ENCODE results near the gene MYPOP.
"Not testable (repeated sequence)": the region's sequence is repeated elsewhere in the genome, so short reads cannot be mapped to it uniquely, and the experiment has no call there.

The MYPOP gene

DNA sequence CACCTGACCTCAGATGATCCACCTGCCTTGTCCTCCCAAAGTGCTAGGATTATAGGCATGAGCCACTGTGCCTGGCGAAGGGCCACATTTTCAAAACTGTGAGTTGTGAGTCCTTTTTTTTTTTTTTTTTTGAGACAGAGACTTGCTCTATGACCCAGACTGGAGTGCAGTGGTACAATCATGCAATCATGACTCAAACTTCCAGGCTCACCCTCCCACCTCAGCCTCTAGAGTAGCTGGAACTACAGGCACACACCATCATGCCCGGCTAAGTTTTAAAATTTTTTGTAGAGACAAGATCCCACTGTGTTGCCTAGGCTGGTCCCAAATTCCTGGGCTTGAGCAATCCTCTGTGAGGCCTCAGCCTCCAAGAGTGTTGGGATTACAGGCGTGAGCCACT, 3.8 kb upstream of the MYPOP start:
- Histone ChIP-seq H2AFZ (ENCODE audit: low read length, unreplicated experiment) (no peak overlapping the region), H3K4me3 (ENCODE audit: low read depth, low read length) (no peak overlapping the region), H3K27me3 (ENCODE audit: insufficient read depth, low read length) (no peaks in the 10 kb centered on the region), H3K27ac (ENCODE audit: low read depth, low read length) (no peak overlapping the region), H3K4me1 (ENCODE audit: control insufficient read depth, insufficient read depth, low read length, unreplicated experiment) (peaks cover 3% of the 10 kb centered on the region), H3K36me3 (ENCODE audit: insufficient read depth, low read length) (no peaks in the 10 kb centered on the region), H3K79me2 (ENCODE audit: control insufficient read depth, insufficient read depth, low read length, unreplicated experiment) (no peaks in the 10 kb centered on the region)

DNA sequence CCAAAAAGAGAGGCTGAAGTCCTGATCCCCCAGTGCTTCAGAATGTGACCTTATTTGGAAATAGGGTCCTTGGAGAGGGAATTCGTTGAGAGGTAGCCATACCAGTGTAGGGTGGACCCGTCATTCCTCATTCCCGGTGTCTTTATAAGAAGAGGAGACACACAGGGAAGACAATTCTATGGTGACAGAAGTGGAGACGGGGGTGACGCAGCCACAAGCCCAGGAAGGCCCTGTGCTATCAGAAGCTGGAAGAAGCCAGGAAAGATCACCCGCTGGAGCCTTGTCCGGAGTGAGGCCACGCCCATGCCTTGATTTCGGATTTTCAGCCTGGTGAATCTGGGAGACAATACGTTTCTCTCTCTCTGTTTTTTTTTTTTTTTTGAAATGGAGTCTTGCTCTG, 2.6 kb upstream of the MYPOP start:
- Histone ChIP-seq H2AFZ (ENCODE audit: low read length, unreplicated experiment) (no peak overlapping the region), H3K4me1 (ENCODE audit: control insufficient read depth, insufficient read depth, low read length, unreplicated experiment) (peaks cover 3% of the 10 kb centered on the region), H3K27me3 (ENCODE audit: insufficient read depth, low read length) (no peaks in the 10 kb centered on the region), H3K4me3 (ENCODE audit: low read depth, low read length) (no peak overlapping the region), H3K36me3 (ENCODE audit: insufficient read depth, low read length) (no peaks in the 10 kb centered on the region), H3K27ac (ENCODE audit: low read depth, low read length) (no peak overlapping the region), H3K79me2 (ENCODE audit: control insufficient read depth, insufficient read depth, low read length, unreplicated experiment) (no peaks in the 10 kb centered on the region)

DNA sequence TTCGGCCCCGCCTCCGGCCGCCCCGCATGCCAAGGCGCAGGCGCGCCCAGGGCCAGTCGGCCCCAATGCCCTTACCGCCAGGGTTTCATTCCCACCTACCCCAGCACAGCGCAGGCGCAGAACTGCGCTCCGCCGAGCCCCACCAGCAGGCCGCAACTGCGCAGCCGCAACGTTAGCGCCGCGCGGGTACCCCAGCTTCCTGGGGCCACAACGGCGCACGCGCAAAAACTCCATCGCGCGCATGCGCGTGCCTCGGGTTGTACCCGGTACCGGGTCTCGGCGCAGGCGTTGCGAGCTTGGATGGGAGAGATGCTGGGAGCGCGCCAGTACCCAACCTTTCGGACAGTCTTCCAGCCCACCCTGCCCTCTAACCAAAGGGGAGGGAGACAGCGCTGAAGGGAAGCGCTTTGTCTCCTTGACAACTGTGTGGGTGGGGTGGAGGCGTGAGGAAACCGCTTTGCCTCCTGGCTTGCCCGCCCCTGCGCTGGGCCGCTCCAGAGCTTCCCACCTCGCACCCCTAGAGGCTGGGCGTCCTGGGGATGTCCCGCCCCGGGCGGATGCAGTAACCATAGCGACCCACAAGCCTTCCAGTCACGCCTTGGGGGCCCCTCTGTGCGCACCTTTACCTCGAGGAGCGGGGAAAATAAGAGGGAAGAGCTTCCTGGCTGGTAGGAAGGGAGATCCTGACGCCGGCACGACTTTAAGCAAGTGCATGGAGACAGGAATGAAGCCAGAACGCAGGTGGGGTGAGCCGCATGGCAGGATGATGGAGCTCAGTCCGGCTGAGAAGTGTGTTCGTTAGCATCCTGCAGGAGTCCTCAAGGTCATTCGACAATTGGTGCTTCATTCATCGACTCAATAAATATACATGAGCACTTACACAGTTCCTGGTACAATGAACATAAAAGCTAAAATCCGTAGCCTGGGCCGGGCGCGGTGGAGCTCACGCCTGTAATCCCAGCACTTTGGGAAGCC, 525 bp upstream of the MYPOP start:
- H3K27ac ChIP-seq (ENCODE audit: low read depth, low read length), result no peak overlapping the region
- no peaks in the 10 kb centered on the region for H3K36me3 ChIP-seq (ENCODE audit: insufficient read depth, low read length)
- no peaks in the 10 kb centered on the region for H3K79me2 ChIP-seq (ENCODE audit: control insufficient read depth, insufficient read depth, low read length, unreplicated experiment)
- peak overlapping the region; percentile 48 for H2AFZ ChIP-seq (ENCODE audit: low read length, unreplicated experiment)
- H3K4me3 ChIP-seq (ENCODE audit: low read depth, low read length), result peak overlapping the region; percentile 73
- H3K27me3 ChIP-seq (ENCODE audit: insufficient read depth, low read length), result no peaks in the 10 kb centered on the region
- peaks cover 3% of the 10 kb centered on the region for H3K4me1 ChIP-seq (ENCODE audit: control insufficient read depth, insufficient read depth, low read length, unreplicated experiment)

GRCh38 chr19:45901432-45901911, 941 bp downstream of the MYPOP start:
- H3K4me1 ChIP-seq (ENCODE audit: control insufficient read depth, insufficient read depth, low read length, unreplicated experiment), result peaks cover 2% of the 10 kb centered on the region
- H3K27ac ChIP-seq (ENCODE audit: low read depth, low read length), result no peak overlapping the region
- H3K36me3 ChIP-seq (ENCODE audit: insufficient read depth, low read length), result no peaks in the 10 kb centered on the region
- peak overlapping the region; percentile 38 for H2AFZ ChIP-seq (ENCODE audit: low read length, unreplicated experiment)
- no peaks in the 10 kb centered on the region for H3K27me3 ChIP-seq (ENCODE audit: insufficient read depth, low read length)
- no peaks in the 10 kb centered on the region for H3K79me2 ChIP-seq (ENCODE audit: control insufficient read depth, insufficient read depth, low read length, unreplicated experiment)
- H3K4me3 ChIP-seq (ENCODE audit: low read depth, low read length), result peak overlapping the region; percentile 73

DNA sequence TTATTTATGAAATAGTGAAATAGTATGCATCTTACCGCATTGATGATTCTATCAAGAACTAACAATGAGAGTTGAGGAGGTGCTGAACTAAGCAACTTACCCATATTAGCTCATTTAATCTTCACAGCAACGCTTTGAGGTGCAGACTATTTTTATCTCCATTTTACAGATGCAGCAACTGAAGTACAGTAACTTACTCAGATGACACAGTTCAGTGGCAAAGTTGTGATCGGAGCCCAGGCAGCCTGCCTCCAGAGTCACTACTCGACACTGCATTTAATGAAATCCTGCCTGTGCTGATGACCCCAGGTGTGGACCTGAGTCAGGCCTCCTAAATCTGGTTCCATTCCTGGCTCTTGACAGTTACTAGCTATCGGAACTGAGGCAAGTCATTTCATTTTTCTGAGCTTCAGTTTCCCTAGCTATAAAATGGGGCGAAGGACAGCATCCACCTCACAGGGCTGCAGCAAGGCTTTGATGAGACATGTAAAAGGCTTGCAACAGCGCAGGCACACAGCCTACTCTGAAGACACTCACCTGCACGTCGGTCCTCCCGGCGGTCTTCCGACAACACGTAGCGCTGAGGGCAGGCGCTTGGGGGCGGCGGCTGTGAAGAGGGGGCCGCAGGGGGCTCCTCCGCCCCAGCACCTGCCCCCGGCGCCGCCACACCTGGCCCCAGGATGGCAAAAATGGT, 1.5 kb downstream of the MYPOP start:
- H3K27me3 ChIP-seq (ENCODE audit: insufficient read depth, low read length), result no peaks in the 10 kb centered on the region
- no peak overlapping the region for H2AFZ ChIP-seq (ENCODE audit: low read length, unreplicated experiment)
- H3K4me1 ChIP-seq (ENCODE audit: control insufficient read depth, insufficient read depth, low read length, unreplicated experiment), result no peaks in the 10 kb centered on the region
- H3K27ac ChIP-seq (ENCODE audit: low read depth, low read length), result no peak overlapping the region
- H3K79me2 ChIP-seq (ENCODE audit: control insufficient read depth, insufficient read depth, low read length, unreplicated experiment), result no peaks in the 10 kb centered on the region
- peak overlapping the region; percentile 73 for H3K4me3 ChIP-seq (ENCODE audit: low read depth, low read length)
- no peaks in the 10 kb centered on the region for H3K36me3 ChIP-seq (ENCODE audit: insufficient read depth, low read length)

DNA sequence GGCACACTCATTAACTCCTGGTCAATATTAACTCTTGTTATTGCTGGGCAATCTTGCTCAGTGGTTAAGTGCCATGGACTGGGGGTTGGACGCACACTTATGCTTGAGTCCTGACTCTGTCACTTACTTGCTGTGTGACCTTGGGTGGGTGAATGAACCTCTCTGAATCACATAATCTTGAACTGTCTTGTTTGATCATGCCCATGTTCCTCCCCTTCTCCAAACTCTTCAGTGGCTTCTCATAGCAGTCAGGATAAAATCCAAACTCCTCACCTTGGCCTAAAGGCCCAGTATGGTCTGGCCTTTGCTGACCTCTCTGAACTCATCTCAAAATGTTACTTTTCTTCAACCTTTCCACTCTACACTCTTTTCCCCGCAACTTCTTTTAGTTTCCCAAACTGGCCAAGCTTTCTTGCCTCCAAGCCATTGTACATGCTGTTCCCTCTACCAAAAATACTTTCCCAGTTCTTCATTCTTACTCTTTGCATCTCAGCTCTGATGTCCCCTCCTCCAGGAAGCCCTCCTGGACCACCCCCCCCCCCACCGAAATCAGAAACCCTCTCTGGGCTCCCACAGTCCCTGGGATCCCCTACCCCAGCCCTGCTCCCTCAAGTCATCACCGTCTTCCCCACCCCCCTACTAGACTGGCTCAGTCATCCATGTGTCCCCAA, 2.4 kb downstream of the MYPOP start:
- Histone ChIP-seq H3K27ac (ENCODE audit: low read depth, low read length) (no peak overlapping the region), H3K4me3 (ENCODE audit: low read depth, low read length) (no peak overlapping the region)

DNA sequence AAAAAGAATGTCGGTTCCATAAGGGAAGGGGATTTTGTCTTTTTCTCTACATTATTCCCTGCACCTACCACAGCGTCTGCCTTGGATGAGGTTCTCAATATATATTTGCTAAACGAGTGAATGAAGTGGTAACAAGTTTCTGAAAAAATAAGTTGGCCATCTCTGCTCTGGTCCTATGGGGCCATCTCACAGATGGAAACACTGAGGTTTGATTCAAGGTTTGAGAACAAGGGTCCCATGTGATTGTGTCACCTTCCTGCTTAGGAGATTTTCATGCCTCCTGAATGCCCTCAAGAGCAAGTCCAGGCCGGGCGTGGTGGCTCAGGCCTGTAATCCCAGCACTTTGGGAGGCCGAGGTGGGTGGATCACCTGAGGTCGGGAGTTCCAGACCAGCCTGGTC, 3.2 kb downstream of the MYPOP start:
- no peak overlapping the region for H2AFZ ChIP-seq (ENCODE audit: low read length, unreplicated experiment)
- no peaks in the 10 kb centered on the region for H3K27me3 ChIP-seq (ENCODE audit: insufficient read depth, low read length)
- no peaks in the 10 kb centered on the region for H3K79me2 ChIP-seq (ENCODE audit: control insufficient read depth, insufficient read depth, low read length, unreplicated experiment)
- H3K4me1 ChIP-seq (ENCODE audit: control insufficient read depth, insufficient read depth, low read length, unreplicated experiment), result no peaks in the 10 kb centered on the region
- no peak overlapping the region for H3K27ac ChIP-seq (ENCODE audit: low read depth, low read length)
- H3K4me3 ChIP-seq (ENCODE audit: low read depth, low read length), result no peak overlapping the region
- H3K36me3 ChIP-seq (ENCODE audit: insufficient read depth, low read length), result no peaks in the 10 kb centered on the region

More for the DNA sequence above, 2.4 kb downstream of the MYPOP start:
- H2AFZ ChIP-seq (ENCODE audit: low read length, unreplicated experiment), result no peak overlapping the region
- H3K27me3 ChIP-seq (ENCODE audit: insufficient read depth, low read length), result no peaks in the 10 kb centered on the region
- no peaks in the 10 kb centered on the region for H3K36me3 ChIP-seq (ENCODE audit: insufficient read depth, low read length)
- no peaks in the 10 kb centered on the region for H3K4me1 ChIP-seq (ENCODE audit: control insufficient read depth, insufficient read depth, low read length, unreplicated experiment)
- H3K79me2 ChIP-seq (ENCODE audit: control insufficient read depth, insufficient read depth, low read length, unreplicated experiment), result no peaks in the 10 kb centered on the region

- Histone ChIP-seq H3K79me2 (ENCODE audit: control insufficient read depth, insufficient read depth, low read length, unreplicated experiment) (no peaks in the 10 kb centered on the region), H3K36me3 (ENCODE audit: insufficient read depth, low read length) (no peaks in the 10 kb centered on the region)
Measured at GRCh38 chr19:45897261-45897812, 5.1 kb downstream of the MYPOP start.

GRCh38 chr19:45895983-45896599, 6.3 kb downstream of the MYPOP start:
- H2AFZ ChIP-seq (ENCODE audit: low read length, unreplicated experiment); H3K36me3 ChIP-seq (ENCODE audit: insufficient read depth, low read length); H3K27ac ChIP-seq (ENCODE audit: low read depth, low read length); H3K4me3 ChIP-seq (ENCODE audit: low read depth, low read length); H3K27me3 ChIP-seq (ENCODE audit: insufficient read depth, low read length); H3K4me1 ChIP-seq (ENCODE audit: control insufficient read depth, insufficient read depth, low read length, unreplicated experiment); H3K79me2 ChIP-seq (ENCODE audit: control insufficient read depth, insufficient read depth, low read length, unreplicated experiment): not testable (repeated sequence)

More at GRCh38 chr19:45897261-45897812, 5.1 kb downstream of the MYPOP start:
- H3K4me3 ChIP-seq (ENCODE audit: low read depth, low read length), result no peak overlapping the region
- no peak overlapping the region for H3K27ac ChIP-seq (ENCODE audit: low read depth, low read length)
- H3K4me1 ChIP-seq (ENCODE audit: control insufficient read depth, insufficient read depth, low read length, unreplicated experiment), result no peaks in the 10 kb centered on the region
- H3K27me3 ChIP-seq (ENCODE audit: insufficient read depth, low read length), result no peaks in the 10 kb centered on the region
- no peak overlapping the region for H2AFZ ChIP-seq (ENCODE audit: low read length, unreplicated experiment)

DNA sequence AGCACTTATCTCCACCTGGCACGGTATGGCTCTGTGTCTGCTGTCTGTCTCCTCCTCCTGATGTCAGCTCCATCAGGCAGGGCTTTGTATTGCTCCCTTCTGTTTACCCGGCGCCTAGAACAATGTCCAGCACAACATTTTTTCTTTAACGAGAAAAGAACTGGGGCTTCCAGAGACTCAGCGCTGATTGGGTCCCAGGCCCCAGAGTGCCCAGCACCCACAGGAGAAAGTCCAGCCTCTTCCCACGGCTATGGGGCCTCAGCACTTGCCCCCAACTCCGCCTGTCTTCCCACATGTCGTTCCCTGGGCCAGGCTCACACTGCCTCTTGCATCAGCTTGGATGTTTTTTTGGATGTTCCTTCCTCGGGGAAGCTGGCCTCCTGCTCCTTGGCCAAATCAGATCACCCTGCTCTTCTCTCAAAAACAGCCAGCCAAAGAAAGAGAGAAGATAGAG, 6.9 kb downstream of the MYPOP start:
- Histone ChIP-seq H2AFZ (ENCODE audit: low read length, unreplicated experiment) (no peak overlapping the region), H3K36me3 (ENCODE audit: insufficient read depth, low read length) (no peaks in the 10 kb centered on the region), H3K4me1 (ENCODE audit: control insufficient read depth, insufficient read depth, low read length, unreplicated experiment) (no peaks in the 10 kb centered on the region), H3K27me3 (ENCODE audit: insufficient read depth, low read length) (no peaks in the 10 kb centered on the region), H3K4me3 (ENCODE audit: low read depth, low read length) (no peak overlapping the region), H3K79me2 (ENCODE audit: control insufficient read depth, insufficient read depth, low read length, unreplicated experiment) (no peaks in the 10 kb centered on the region), H3K27ac (ENCODE audit: low read depth, low read length) (no peak overlapping the region)
